H9 (cell line): Measurements from ENCODE around the gene PHACTR1. TPM values are rescaled to one million over a fixed set of nuclear protein-coding genes. Genes with fewer than 3 reads are reported as not detected.

Experiments
- DNase-seq: peaks from one replicate; pipeline ENCODE4 v3.0.0-alpha.2; 2017
- H2AFZ ChIP-seq: one replicate; pipeline ENCODE4 v1.6.1; 2013; ENCODE audit warnings: mild to moderate bottlenecking, low read length, control low read depth, moderate library complexity
- H2AK5ac ChIP-seq: 2 replicates; pipeline ENCODE4 v1.6.1; 2013; ENCODE audit warnings: low read length, control low read depth, mixed read lengths; ENCODE audit not compliant: insufficient read length
- H2BK120ac ChIP-seq: one replicate; pipeline ENCODE4 v1.6.1; 2013; ENCODE audit warnings: low read depth, mild to moderate bottlenecking, low read length, control low read depth, inconsistent platforms; ENCODE audit not compliant: poor library complexity, severe bottlenecking
- H2BK12ac ChIP-seq: 2 replicates; pipeline ENCODE4 v1.6.1; 2013; ENCODE audit warnings: low read length, control low read depth, mixed read lengths, low read depth; ENCODE audit not compliant: insufficient read length
- H2BK15ac ChIP-seq: 2 replicates; pipeline ENCODE4 v1.6.1; 2013; ENCODE audit warnings: low read depth, low read length, control low read depth
- H2BK20ac ChIP-seq: one replicate; pipeline ENCODE4 v1.6.1; 2013; ENCODE audit warnings: low read depth, mild to moderate bottlenecking, low read length, control low read depth, inconsistent platforms; ENCODE audit not compliant: poor library complexity, severe bottlenecking
- H2BK5ac ChIP-seq: 2 replicates; pipeline ENCODE4 v1.6.1; 2013; ENCODE audit warnings: low read length, control low read depth, mixed read lengths; ENCODE audit not compliant: insufficient read length
- H3K14ac ChIP-seq: 2 replicates; pipeline ENCODE4 v1.6.1; 2013; ENCODE audit warnings: low read length, control low read depth; ENCODE audit not compliant: insufficient read depth
- H3K18ac ChIP-seq: 2 replicates; pipeline ENCODE4 v1.6.1; 2013; ENCODE audit warnings: low read depth, mild to moderate bottlenecking, mixed read lengths, low read length, control low read depth; ENCODE audit not compliant: insufficient read length
- H3K23ac ChIP-seq: 2 replicates; pipeline ENCODE4 v1.6.1; 2013; ENCODE audit warnings: low read length, control low read depth, mixed read lengths, low read depth; ENCODE audit not compliant: insufficient read length
- H3K23me2 ChIP-seq: 2 replicates; pipeline ENCODE4 v1.6.1; 2013; ENCODE audit warnings: low read depth, mild to moderate bottlenecking, mixed read lengths, low read length, control low read depth; ENCODE audit not compliant: insufficient read length, poor library complexity, severe bottlenecking
- H3K27ac ChIP-seq: 2 replicates; pipeline ENCODE4 v1.5.1; 2013; ENCODE audit warnings: low read length, control low read depth, mixed read lengths, low read depth; ENCODE audit not compliant: insufficient read length
- H3K27me3 ChIP-seq: 2 replicates; pipeline ENCODE4 v1.6.1; 2013; ENCODE audit warnings: low read length, control low read depth, inconsistent platforms; ENCODE audit not compliant: insufficient read depth
- H3K4ac ChIP-seq: 2 replicates; pipeline ENCODE4 v1.6.1; 2013; ENCODE audit warnings: low read depth, mild to moderate bottlenecking, control low read depth, inconsistent platforms, low read length, moderate library complexity
- H3K4me1 ChIP-seq: 2 replicates; pipeline ENCODE4 v1.6.1; 2013; ENCODE audit warnings: low read length, control low read depth, inconsistent platforms; ENCODE audit not compliant: insufficient read depth
- H3K4me2 ChIP-seq: 2 replicates; pipeline ENCODE4 v1.6.1; 2013; ENCODE audit warnings: low read length, control low read depth, mixed read lengths; ENCODE audit not compliant: insufficient read length, insufficient read depth
- H3K56ac ChIP-seq: 2 replicates; pipeline ENCODE4 v1.6.1; 2013; ENCODE audit warnings: low read depth, mild to moderate bottlenecking, mixed read lengths, low read length, control low read depth; ENCODE audit not compliant: insufficient read length
- H3K79me1 ChIP-seq: 2 replicates; pipeline ENCODE4 v1.6.1; 2013; ENCODE audit warnings: low read depth, mild to moderate bottlenecking, moderate library complexity, low read length, control low read depth, inconsistent platforms; ENCODE audit not compliant: insufficient read depth, poor library complexity, severe bottlenecking
- H3K79me2 ChIP-seq: 2 replicates; pipeline ENCODE4 v1.6.1; 2013; ENCODE audit warnings: low read length, control low read depth, inconsistent platforms; ENCODE audit not compliant: insufficient read depth
- H3K9ac ChIP-seq: 2 replicates; pipeline ENCODE4 v1.6.1; 2013; ENCODE audit warnings: low read length, control low read depth, mixed read lengths; ENCODE audit not compliant: insufficient read length; ENCODE audit errors: extremely low read depth
- H3K9me3 ChIP-seq: one replicate; pipeline ENCODE4 v1.6.1; 2013; ENCODE audit warnings: low read depth, low read length, inconsistent platforms; ENCODE audit not compliant: control insufficient read depth
- H3T11ph ChIP-seq: one replicate; pipeline ENCODE4 v1.6.1; 2013; ENCODE audit warnings: mild to moderate bottlenecking, low read length, control low read depth, inconsistent platforms
- H4K20me1 ChIP-seq: one replicate; pipeline ENCODE4 v1.6.1; 2013; ENCODE audit not compliant: control insufficient read depth, insufficient read length, insufficient read depth
- H4K5ac ChIP-seq: 2 replicates; pipeline ENCODE4 v1.6.1; 2013; ENCODE audit warnings: low read depth, mild to moderate bottlenecking, mixed read lengths, low read length, control low read depth; ENCODE audit not compliant: insufficient read length
- H4K8ac ChIP-seq: replicated peaks from 2 replicates; pipeline ENCODE4 v1.6.1; 2013; ENCODE audit warnings: low read length, control low read depth, mixed read lengths, low read depth; ENCODE audit not compliant: insufficient read length
- H4K91ac ChIP-seq: 2 replicates; pipeline ENCODE4 v1.6.1; 2013; ENCODE audit warnings: low read depth, mild to moderate bottlenecking, moderate library complexity, mixed read lengths, low read length, control low read depth; ENCODE audit not compliant: insufficient read length
- H3K27ac Mint-ChIP-seq, 3 experiments: 2 replicates in 2 of 3; 3 replicates in 1 of 3; pipeline ENCODE4 v1.8.0; 2020 to 2021; ENCODE audit warnings: mixed read lengths in 3 of 3, mild to moderate bottlenecking in 1 of 3, moderate library complexity in 1 of 3
- H3K27me3 Mint-ChIP-seq: 2 replicates; pipeline ENCODE4 v1.8.0; 2021; ENCODE audit warnings: low read depth, mild to moderate bottlenecking, moderate library complexity, mixed read lengths
- H3K36me3 Mint-ChIP-seq, 3 experiments: 2 replicates in 2 of 3; 3 replicates in 1 of 3; pipeline ENCODE4 v1.8.0; 2020 to 2021; ENCODE audit warnings: low read depth in 3 of 3, mixed read lengths in 3 of 3; ENCODE audit not compliant: insufficient read depth in 1 of 3
- H3K4me1 Mint-ChIP-seq, 2 experiments: 2 replicates each; pipeline ENCODE4 v1.8.0; 2020; ENCODE audit warnings: mixed read lengths in 2 of 2
- H3K4me3 Mint-ChIP-seq, 2 experiments: 2 replicates in 1 of 2; 3 replicates in 1 of 2; pipeline ENCODE4 v1.8.0; 2020 to 2021; ENCODE audit warnings: mild to moderate bottlenecking in 2 of 2, mixed read lengths in 2 of 2, moderate library complexity in 1 of 2
- H3K9me3 Mint-ChIP-seq, 2 experiments: 2 replicates in 1 of 2; 3 replicates in 1 of 2; pipeline ENCODE4 v1.8.0; 2020; ENCODE audit warnings: mild to moderate bottlenecking in 2 of 2, mixed read lengths in 2 of 2, moderate library complexity in 1 of 2
- CTCF ChIP-seq: fragments of 200-600 bp; sonication (generic); conservative IDR thresholded peaks from 3 replicates; pipeline ENCODE4 v1.8.0; 2021; ENCODE audit warnings: antibody characterized with exemption, mild to moderate bottlenecking
- WGBS: extraction: QIAGEN DNeasy Blood & Tissue Kit; methylation state at CpG from one replicate; pipeline ENCODE4 v1.1.7; 2013; ENCODE audit warnings: missing lambda C conversion rate, low lambda C conversion rate, mixed read lengths; ENCODE audit not compliant: insufficient read length; ENCODE audit errors: extremely low coverage; 5-methylcytosine and 5-hydroxymethylcytosine counted together
- total RNA-seq: library from RNA; stranded (reverse); gene quantifications from 2 replicates; pipeline ENCODE4 v1.2.1, GENCODE V29; 2021

PHACTR1 gene
- total RNA-seq, 1 experiment from 2014 or later = 15.9 TPM

GRCh38 chr6:13012296-13012695 is 295.7 kb downstream of the PHACTR1 start:
- peaks cover 26% of the 10 kb centered on the region for H3K27me3 ChIP-seq
- no CpG with 5 or more reads among the region's 1 CpG for WGBS

More at GRCh38 chr6:13012296-13012695, 295.7 kb downstream of the PHACTR1 start:
- Histone ChIP-seq H3K4ac (no peak overlapping the region), H3K18ac (no peak overlapping the region), H4K5ac (no peak overlapping the region), H2BK12ac (no peak overlapping the region), H3K14ac (no peak overlapping the region), H3K4me1 (peaks cover 3% of the 10 kb centered on the region; the same call in 1 of the 2 replicates), H3K56ac (no peak overlapping the region), H3K27ac (no peak overlapping the region), H4K91ac (no peak overlapping the region), H3K9ac (no peak overlapping the region), H2AK5ac (no peak overlapping the region), H4K20me1 (no peaks in the 10 kb centered on the region), H2BK15ac (no peak overlapping the region), H3K79me1 (no peaks in the 10 kb centered on the region), H3K9me3 (no peaks in the 10 kb centered on the region), H3T11ph (no peak overlapping the region), H2AFZ (no peak overlapping the region), H2BK5ac (no peak overlapping the region), H4K8ac (no peak overlapping the region), H2BK120ac (no peak overlapping the region), H3K79me2 (no peaks in the 10 kb centered on the region), H2BK20ac (no peak overlapping the region), H3K23me2 (peaks cover 16% of the 10 kb centered on the region), H3K4me2 (no peak overlapping the region), H3K23ac (no peak overlapping the region)
- Mint-ChIP-seq H3K4me3 (peak overlapping the region in 1 of 2 experiments; percentile 93; a peak in 3 of 5 replicates), H3K36me3 (no peaks in the 10 kb centered on the region), H3K4me1 (peaks cover 33 to 34% of the 10 kb centered on the region in 2 experiments), H3K9me3 (no peaks in the 10 kb centered on the region), H3K27ac (no peak overlapping the region), H3K27me3 (peaks cover 69% of the 10 kb centered on the region)
- TF ChIP-seq CTCF = no peak
- DNase-seq = no peak
